ENCODE results near the gene PLEKHH1.

PLEKHH1 gene

DNA sequence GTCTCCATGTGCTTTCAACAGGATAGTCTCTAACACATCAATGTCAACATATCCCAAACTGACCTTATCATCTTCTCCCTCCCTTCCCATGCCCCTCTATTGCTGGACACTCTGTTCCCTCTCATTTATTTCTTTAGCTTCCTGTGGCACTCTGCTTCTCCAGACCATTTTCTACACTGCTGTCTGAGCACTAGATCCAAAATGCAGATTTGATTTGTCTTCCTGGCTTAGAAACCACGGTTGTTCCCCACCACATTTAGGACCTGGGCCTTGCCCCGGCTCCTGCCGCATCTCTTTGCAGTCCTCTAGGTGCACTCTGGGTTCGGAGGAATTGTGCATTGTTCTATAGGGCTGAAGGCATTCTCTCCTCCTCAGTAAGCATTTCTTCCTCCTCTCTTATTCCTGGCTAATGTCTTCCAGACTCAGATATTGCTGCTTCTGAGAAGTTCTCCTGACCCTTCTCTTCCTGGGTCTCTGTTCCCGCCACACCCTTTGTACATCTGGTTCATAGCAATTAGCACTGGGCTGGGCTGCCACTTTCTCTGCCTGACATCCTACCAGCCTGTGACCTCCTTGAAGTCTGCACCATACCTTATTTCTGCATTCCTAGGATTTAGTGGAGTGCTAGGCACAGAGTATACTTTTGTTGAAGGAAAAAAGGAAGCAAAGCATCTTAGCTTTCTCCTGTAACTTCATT lies 100.5 kb downstream of the PLEKHH1 start:
- no peak for DNase-seq

DNA sequence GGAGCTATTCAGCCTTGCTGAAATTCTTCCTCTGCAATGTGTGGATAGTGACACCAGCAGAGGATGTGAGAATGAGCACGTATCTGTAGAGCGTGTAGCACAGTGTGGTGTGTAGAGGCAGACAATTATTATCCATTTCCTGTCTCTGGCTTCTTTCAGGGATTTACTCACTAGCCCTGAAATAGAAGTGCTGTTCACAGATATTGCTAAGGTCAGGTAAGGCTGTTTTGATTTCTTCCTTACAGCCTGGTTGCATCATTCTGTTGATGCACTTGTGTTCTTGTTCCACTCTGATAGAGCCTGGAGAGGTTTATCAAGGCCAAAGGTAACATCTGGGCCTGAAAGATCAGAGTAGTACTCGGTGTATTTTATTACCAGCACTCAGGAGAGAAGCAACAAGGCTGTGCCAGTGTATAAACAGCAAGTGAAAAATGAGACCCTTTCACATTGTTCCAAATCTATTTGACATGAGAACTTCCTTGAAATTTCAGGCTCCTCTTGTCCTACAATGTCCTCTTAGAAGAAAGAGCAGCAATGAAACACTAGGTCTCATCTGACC lies 103.3 kb downstream of the PLEKHH1 start:
- DNase-seq = no peak

DNA sequence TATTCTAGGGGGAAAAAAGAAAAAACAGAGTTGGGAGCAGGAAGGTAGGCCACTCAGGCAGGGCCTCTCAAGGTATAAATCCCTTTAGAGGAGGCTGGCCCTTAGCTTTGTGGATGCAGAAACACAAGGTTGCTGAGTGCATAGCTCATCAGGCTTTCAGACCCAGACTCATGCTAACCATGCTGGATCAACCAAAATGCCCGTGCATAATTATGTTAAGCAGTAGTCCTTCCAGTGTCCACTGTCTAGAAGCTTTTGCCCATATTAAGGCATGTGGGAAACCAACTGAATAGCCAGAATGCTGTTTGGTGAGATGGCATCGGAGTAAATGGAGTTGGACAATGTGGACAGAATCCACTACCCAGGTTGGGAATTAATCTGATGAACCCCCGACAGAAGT lies 105.6 kb downstream of the PLEKHH1 start:
- no peak for DNase-seq
